Karpas-422 (cell line): Measurements from ENCODE around the gene TBC1D4. TPM values are rescaled to one million over a fixed set of nuclear protein-coding genes. Genes with fewer than 3 reads are reported as not detected.

Experiments
- DNase-seq: peaks from one replicate; pipeline ENCODE4 v3.0.0-alpha.2; 2015
- H2AFZ ChIP-seq: fragments of 200-600 bp; sonication (generic); 2 replicates; pipeline ENCODE4 v1.6.1; 2014; ENCODE audit warnings: antibody characterized with exemption, low read length, mixed read lengths
- H3K27ac ChIP-seq: fragments of 200-600 bp; sonication (generic); 2 replicates; pipeline ENCODE4 v1.5.1; 2014; ENCODE audit warnings: mild to moderate bottlenecking, low read length, moderate library complexity
- H3K27me3 ChIP-seq: fragments of 200-600 bp; sonication (generic); 2 replicates; pipeline ENCODE4 v1.6.1; 2014; ENCODE audit warnings: low read length, mixed read lengths
- H3K36me3 ChIP-seq: fragments of 200-600 bp; sonication (generic); 2 replicates; pipeline ENCODE4 v1.6.1; 2014; ENCODE audit warnings: low read length, mixed read lengths; ENCODE audit not compliant: insufficient read depth
- H3K4me1 ChIP-seq: fragments of 200-600 bp; sonication (generic); 2 replicates; pipeline ENCODE4 v1.6.1; 2014; ENCODE audit warnings: mild to moderate bottlenecking, low read length, mixed read lengths
- H3K4me2 ChIP-seq: fragments of 200-600 bp; sonication (generic); 2 replicates; pipeline ENCODE4 v1.6.1; 2014; ENCODE audit warnings: low read length, low read depth, mild to moderate bottlenecking; ENCODE audit not compliant: poor library complexity, severe bottlenecking
- H3K4me3 ChIP-seq: fragments of 200-600 bp; sonication (generic); 2 replicates; pipeline ENCODE4 v1.5.1; 2014; ENCODE audit warnings: mild to moderate bottlenecking, antibody characterized with exemption, low read length, mixed read lengths
- H3K79me2 ChIP-seq: fragments of 200-600 bp; sonication (generic); 2 replicates; pipeline ENCODE4 v1.6.1; 2014; ENCODE audit warnings: mild to moderate bottlenecking, low read length, mixed read lengths
- H3K9ac ChIP-seq: fragments of 200-600 bp; sonication (generic); 2 replicates; pipeline ENCODE4 v1.6.0; 2014; ENCODE audit warnings: low read length
- H3K9me2 ChIP-seq: fragments of 200-600 bp; sonication (generic), shearing (Covaris generic); replicated peaks from 2 replicates; pipeline ENCODE4 v1.6.0; 2014; ENCODE audit warnings: mild to moderate bottlenecking, low read length, moderate library complexity; ENCODE audit not compliant: insufficient read depth
- H3K9me3 ChIP-seq: fragments of 300-700, 200-600 bp; sonication (generic); 2 replicates; pipeline ENCODE4 v1.6.1; 2014; ENCODE audit warnings: low read length, mixed read lengths
- H4K20me1 ChIP-seq: fragments of 200-600 bp; sonication (generic); 2 replicates; pipeline ENCODE4 v1.6.1; 2014; ENCODE audit warnings: mild to moderate bottlenecking, antibody characterized with exemption, low read length, low read depth; ENCODE audit not compliant: insufficient read depth
- total RNA-seq: library from RNA; depleted of rRNA; stranded (reverse); fragments of >200 nt; shearing (Covaris generic); gene quantifications from 2 replicates; pipeline ENCODE4 v1.2.3, GENCODE V29; 2014; ENCODE audit warnings: low replicate concordance

Gene TBC1D4
- total RNA-seq, 1 experiment from 2014 or later = 4.0 TPM

DNA sequence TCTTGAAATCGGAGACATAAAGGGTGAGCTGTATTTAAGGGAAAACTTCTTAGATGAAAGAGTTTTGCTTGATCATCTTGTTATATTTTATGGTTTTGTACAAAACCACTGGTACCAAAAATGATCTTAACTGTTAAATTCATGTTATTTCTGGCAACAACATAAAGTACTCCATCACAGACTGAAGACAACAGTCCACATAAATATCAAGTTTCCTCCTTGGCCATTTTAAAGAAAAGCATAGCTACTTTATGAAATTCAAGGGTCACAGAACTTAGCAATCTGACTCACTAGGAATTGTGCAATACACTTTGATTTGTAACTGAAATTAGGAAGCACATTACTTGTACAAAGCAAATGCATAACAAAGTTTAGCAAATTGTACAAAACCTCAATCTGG lies 66.3 kb downstream of the TBC1D4 start:
- DNase-seq = no peak
- H3K4me1 ChIP-seq = peaks cover 3% of the 10 kb centered on the region
- H3K4me3 ChIP-seq = no peak overlapping the region
- H2AFZ ChIP-seq = no peak overlapping the region
- H3K9me3 ChIP-seq = no peaks in the 10 kb centered on the region
- H3K9ac ChIP-seq = no peak overlapping the region
- H3K27me3 ChIP-seq = no peaks in the 10 kb centered on the region
- H3K4me2 ChIP-seq = no peak overlapping the region
- no peaks in the 10 kb centered on the region for H3K79me2 ChIP-seq
- no peaks in the 10 kb centered on the region for H3K9me2 ChIP-seq
- no peaks in the 10 kb centered on the region for H3K36me3 ChIP-seq
- no peak overlapping the region for H3K27ac ChIP-seq
- no peaks in the 10 kb centered on the region for H4K20me1 ChIP-seq

DNA sequence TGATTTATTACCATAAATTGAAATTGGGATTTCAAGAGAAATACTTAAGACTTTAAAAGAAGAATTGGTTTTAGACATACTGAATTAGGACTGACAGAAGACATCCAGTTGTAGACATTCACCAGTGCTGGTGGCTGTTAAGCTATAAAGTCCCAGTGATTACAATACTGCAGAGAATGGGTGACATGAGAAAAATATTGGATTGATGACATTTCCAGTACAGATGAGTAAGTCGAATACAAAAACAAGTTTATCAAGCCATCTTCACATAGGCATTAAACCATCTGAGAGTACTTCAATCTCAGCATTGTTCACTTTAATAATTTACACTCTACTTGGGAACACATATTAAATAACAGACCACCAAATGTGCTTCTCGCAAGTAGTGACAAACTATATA lies 66.8 kb downstream of the TBC1D4 start:
- Histone ChIP-seq H4K20me1 (no peaks in the 10 kb centered on the region), H3K27ac (no peak overlapping the region), H3K9ac (no peak overlapping the region), H3K79me2 (no peaks in the 10 kb centered on the region), H3K9me3 (no peaks in the 10 kb centered on the region), H3K27me3 (no peaks in the 10 kb centered on the region), H3K4me2 (no peak overlapping the region), H2AFZ (no peak overlapping the region), H3K4me3 (no peak overlapping the region), H3K36me3 (no peaks in the 10 kb centered on the region), H3K4me1 (peaks cover 3% of the 10 kb centered on the region), H3K9me2 (no peaks in the 10 kb centered on the region)
- DNase-seq = no peak

DNA sequence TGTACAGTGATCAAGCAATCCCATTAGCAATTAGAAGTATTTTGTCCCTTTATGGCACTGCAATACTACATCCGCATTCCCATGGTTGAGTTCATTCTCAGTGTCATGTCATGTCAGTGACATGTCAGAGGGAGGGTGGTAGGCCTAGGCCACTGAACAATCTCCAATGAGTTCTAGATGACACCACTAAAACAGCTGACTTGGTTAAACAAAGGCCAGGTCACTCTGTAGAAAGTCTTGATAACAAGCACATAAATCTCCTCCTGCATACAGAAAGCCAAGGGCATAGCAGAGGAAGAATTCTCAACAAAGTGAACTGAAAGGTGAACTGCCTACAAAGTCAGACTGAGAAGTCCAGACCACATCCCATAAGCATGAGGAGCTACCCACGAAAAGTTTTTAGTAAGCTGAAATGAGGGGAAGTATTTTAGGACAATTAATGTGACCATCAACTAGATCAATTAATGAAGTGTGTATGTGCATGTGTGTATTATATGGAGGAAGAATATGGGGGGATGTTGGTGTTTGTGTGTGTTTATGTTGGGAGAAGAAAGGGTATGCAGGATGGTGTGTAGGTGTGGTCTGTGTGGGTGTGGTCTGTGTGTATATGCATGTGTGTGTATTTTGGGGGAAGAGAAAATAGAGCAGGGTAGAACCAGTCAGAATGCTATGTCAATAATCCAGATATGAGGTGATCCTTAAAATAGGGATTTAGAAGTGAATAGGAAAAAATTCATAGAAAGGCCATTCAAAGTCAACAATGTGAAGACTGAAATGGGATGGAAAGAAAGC lies 67.7 kb downstream of the TBC1D4 start:
- no peak overlapping the region for H3K27ac ChIP-seq
- no peaks in the 10 kb centered on the region for H3K36me3 ChIP-seq
- H4K20me1 ChIP-seq = no peaks in the 10 kb centered on the region
- no peaks in the 10 kb centered on the region for H3K27me3 ChIP-seq
- DNase-seq = no peak
- no peak overlapping the region for H3K4me2 ChIP-seq
- H3K9ac ChIP-seq = no peak overlapping the region
- H3K9me3 ChIP-seq = no peaks in the 10 kb centered on the region
- no peak overlapping the region for H3K4me3 ChIP-seq
- H3K79me2 ChIP-seq = no peaks in the 10 kb centered on the region
- peaks cover 7% of the 10 kb centered on the region for H3K4me1 ChIP-seq
- no peaks in the 10 kb centered on the region for H3K9me2 ChIP-seq
- no peak overlapping the region for H2AFZ ChIP-seq

DNA sequence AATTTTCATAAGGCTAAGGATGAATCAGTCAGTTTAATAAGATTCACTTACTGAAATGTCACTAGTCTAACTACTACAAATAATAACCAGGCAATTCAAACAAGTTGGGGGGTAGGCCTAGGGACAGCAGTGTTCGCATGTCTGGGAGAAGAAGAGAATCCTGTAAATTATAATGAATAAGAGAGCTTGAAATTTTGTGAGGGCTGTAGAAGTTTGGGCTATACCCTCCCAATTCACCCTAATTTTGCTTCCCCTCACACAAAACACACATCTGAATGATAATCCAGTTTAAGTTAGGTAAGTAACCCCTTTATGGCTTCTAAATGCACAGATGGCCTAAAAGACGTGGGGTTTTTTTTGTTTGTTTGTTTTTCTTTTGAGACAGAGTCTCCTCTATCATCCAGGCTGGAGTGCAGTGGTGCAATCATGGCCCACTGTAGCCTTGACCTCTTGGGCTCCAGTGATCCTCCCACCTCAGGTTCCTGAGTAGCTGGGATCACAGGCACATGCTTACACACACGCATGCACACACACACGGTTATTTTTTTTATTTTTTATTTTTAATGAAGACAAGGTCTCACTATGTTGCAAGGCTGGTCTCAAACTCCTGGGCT lies 69.9 kb downstream of the TBC1D4 start:
- peaks cover 7% of the 10 kb centered on the region for H3K4me1 ChIP-seq
- H2AFZ ChIP-seq = no peak overlapping the region
- H3K9ac ChIP-seq = no peak overlapping the region

DNA sequence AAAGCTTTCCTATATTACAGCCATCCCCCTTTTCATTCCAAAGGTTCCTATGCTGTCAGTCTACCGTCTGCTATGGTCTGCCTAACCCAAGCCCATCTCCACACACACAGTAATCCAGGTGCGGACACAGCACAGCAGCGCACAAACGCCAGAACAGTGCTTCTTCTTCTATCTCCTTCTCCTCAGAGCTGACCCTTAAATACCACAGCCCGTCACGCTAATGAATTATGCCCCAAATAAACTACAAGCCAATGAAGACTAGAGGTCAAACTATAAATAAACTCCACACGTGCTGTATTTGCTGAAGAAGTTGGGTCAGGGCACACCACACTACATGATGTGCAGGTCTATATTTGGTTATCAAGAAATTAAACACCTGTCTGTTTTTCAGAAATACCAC lies 71.8 kb downstream of the TBC1D4 start:
- Histone ChIP-seq H3K4me3 (no peak overlapping the region), H3K27ac (no peak overlapping the region)

More for the DNA sequence above, 69.9 kb downstream of the TBC1D4 start:
- H3K79me2 ChIP-seq = no peaks in the 10 kb centered on the region
- H3K4me2 ChIP-seq = no peak overlapping the region
- no peaks in the 10 kb centered on the region for H4K20me1 ChIP-seq
- H3K27ac ChIP-seq = no peak overlapping the region
- H3K36me3 ChIP-seq = no peaks in the 10 kb centered on the region
- H3K9me3 ChIP-seq = no peaks in the 10 kb centered on the region
- H3K4me3 ChIP-seq = no peak overlapping the region
- H3K27me3 ChIP-seq = no peaks in the 10 kb centered on the region
- no peak for DNase-seq
- H3K9me2 ChIP-seq = no peaks in the 10 kb centered on the region

DNA sequence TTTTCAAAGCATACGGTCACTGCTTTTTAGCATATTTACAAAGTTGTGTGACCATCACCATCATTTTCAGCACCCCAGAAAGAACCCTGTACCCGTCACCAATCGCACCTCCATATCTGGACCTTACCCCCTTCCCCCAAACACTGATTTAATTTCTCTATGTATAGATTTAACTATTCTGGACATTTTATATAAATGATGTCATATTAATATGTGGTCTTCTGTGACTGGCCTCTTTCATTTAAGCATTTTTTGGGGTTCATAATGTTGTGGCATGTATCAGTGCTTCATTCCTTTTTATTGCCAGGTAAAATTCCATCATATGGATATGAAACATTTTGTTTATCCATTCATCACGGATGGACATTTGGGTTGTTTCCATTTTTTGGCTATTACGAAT lies 74.0 kb downstream of the TBC1D4 start:
- Histone ChIP-seq H3K9ac (no peak overlapping the region), H3K4me3 (no peak overlapping the region), H4K20me1 (no peaks in the 10 kb centered on the region), H3K36me3 (no peaks in the 10 kb centered on the region), H3K9me2 (no peaks in the 10 kb centered on the region), H3K4me1 (peaks cover 10% of the 10 kb centered on the region), H3K4me2 (no peak overlapping the region), H3K27me3 (no peaks in the 10 kb centered on the region), H3K79me2 (no peaks in the 10 kb centered on the region), H3K9me3 (no peaks in the 10 kb centered on the region), H3K27ac (no peak overlapping the region), H2AFZ (no peak overlapping the region)
- DNase-seq = no peak

More for the DNA sequence above, 71.8 kb downstream of the TBC1D4 start:
- DNase-seq = no peak
- Histone ChIP-seq H4K20me1 (no peaks in the 10 kb centered on the region), H3K36me3 (no peaks in the 10 kb centered on the region), H3K79me2 (no peaks in the 10 kb centered on the region), H2AFZ (no peak overlapping the region), H3K4me2 (peak overlapping the region; percentile 13), H3K9me3 (no peaks in the 10 kb centered on the region), H3K27me3 (no peaks in the 10 kb centered on the region), H3K9me2 (no peaks in the 10 kb centered on the region), H3K4me1 (peaks cover 7% of the 10 kb centered on the region), H3K9ac (no peak overlapping the region)

DNA sequence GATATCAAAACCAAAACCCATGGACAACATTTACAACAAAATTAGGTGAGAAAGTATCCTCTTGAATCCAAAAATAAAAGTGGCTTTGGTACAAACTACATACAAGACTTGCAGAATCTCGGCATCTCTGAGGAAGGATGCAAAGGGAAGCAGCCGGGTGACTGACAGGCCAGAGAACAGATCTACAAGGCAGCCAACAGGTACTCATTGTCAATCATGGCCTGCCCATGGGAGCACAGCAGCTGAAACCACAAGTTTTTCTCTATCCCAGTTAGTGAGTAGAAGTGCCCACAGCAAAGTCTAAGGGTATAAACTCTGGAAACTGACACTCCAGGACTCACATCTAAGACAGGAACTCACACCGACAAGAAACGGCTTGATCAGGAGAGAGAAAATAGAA lies 74.5 kb downstream of the TBC1D4 start:
- H3K4me2 ChIP-seq = no peak overlapping the region
- H2AFZ ChIP-seq = no peak overlapping the region
- no peaks in the 10 kb centered on the region for H3K27me3 ChIP-seq
- H3K9ac ChIP-seq = no peak overlapping the region
- no peak overlapping the region for H3K4me3 ChIP-seq
- no peak for DNase-seq
- no peaks in the 10 kb centered on the region for H3K79me2 ChIP-seq
- no peaks in the 10 kb centered on the region for H3K9me3 ChIP-seq
- no peaks in the 10 kb centered on the region for H3K36me3 ChIP-seq
- no peaks in the 10 kb centered on the region for H3K9me2 ChIP-seq
- H4K20me1 ChIP-seq = no peaks in the 10 kb centered on the region
- peaks cover 12% of the 10 kb centered on the region for H3K4me1 ChIP-seq
- no peak overlapping the region for H3K27ac ChIP-seq

DNA sequence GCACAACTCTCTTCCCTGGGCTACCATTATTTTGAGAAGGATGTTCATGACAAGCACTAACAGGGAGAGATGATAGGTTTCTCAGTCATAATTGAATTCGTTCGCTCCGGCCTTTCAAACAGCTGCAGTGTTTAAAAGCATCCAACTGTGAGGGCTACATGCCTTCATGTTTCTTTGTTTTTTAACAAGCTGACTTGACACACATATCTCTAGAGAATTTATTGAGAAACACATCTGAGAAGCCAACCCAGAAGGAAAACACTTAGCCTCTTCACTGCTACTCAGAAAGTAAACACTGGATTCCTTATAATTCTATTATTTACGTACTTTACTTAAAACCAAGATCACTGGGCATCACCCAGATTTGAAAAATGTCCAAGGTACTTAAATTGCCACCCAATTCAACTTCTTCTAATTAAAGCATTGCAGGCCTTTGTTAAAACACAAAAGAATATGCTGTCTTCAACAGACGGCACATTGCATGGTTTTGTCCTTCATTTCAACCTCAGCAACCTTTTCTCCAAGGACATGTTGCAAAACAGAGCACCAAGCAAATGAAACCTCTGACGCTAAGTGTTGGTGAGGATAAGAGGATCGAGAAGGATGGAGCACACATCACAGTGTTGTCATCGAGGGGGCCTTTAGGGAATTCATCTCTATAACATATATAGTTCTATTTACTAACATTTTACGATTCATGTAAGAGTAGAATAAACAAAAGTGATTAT lies 75.8 kb downstream of the TBC1D4 start:
- H3K4me1 ChIP-seq = peaks cover 12% of the 10 kb centered on the region
- no peak overlapping the region for H3K27ac ChIP-seq
- no peaks in the 10 kb centered on the region for H3K9me3 ChIP-seq
- no peak overlapping the region for H3K9ac ChIP-seq
- no peak overlapping the region for H3K4me2 ChIP-seq
- no peaks in the 10 kb centered on the region for H3K9me2 ChIP-seq
- no peaks in the 10 kb centered on the region for H3K79me2 ChIP-seq
- H3K27me3 ChIP-seq = no peaks in the 10 kb centered on the region
- no peak for DNase-seq
- no peaks in the 10 kb centered on the region for H4K20me1 ChIP-seq
- no peak overlapping the region for H3K4me3 ChIP-seq
- no peak overlapping the region for H2AFZ ChIP-seq
- no peaks in the 10 kb centered on the region for H3K36me3 ChIP-seq
